Endometrial microvascular endothelial cells (primary cell): ENCODE results near the gene PQBP1. TPM values are rescaled to one million over a fixed set of nuclear protein-coding genes. Genes with fewer than 3 reads are reported as not detected.
"Not testable (repeated sequence)": the region's sequence is repeated elsewhere in the genome, so short reads cannot be mapped to it uniquely, and the experiment has no call there.

Source experiments
- in situ Hi-C: cut with HindIII; loops from 2 replicates; pipeline ENCODE4 v1.10.0; 2017; ENCODE audit warnings: low sequenced_read_pairs, low pct_unique_long_range_greater_than_20kb; ENCODE audit errors: inconsistent ontology term
- total RNA-seq: library from RNA; depleted of rRNA; stranded (reverse); fragments of >200 nt; gene quantifications from one replicate; pipeline ENCODE4 v1.2.3, GENCODE V29; 2015; ENCODE audit errors: inconsistent ontology term

Gene PQBP1
- 68.3 TPM for total RNA-seq

DNA sequence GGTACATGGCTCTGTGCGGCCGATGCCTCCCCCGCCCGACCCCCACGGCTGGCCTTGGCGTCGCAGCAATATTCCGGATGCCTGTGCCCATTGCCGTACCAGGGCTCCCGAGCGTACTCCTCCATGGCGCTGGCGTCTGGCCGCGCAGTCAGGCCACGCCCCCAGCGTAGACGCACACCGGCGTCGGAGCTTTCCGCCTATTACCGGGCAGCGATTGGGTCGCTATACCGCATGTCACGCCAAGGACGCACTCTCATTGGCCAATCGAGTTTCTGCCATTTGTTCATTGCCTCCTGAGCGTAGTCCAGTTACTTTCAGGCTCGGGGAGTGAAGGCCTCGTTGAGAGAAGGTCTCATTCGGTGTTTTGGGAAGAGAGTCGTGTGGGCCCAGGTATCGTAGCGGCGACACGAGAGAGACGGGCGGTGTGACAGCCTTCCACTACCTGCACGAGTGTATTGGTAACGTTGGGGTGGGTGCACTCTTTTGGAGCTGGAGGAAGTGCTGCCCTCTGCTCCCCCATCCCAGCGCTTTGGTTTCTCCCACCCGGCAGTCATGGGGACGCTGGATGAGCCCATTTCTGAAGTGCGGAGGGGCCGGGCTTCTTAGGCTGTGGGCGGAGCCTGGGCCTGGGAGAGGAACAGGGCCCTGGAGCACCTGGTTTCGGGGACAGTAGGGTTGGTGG, at the start of gene PQBP1, which contains the start of gene TIMM17B:
Gene PQBP1 (plus strand): TSS at position 306 of the 682 bp plus-strand sequence. CDS start 580 bp downstream, outside the sequence.
Gene TIMM17B (minus strand): TSS at position 144 of the 682 bp plus-strand sequence. CDS start 19 bp downstream, at position 125.
- in situ Hi-C loops, result no loop called here

- in situ Hi-C loops, result no loop called here
Observed at GRCh38 chrX:48848847-48849246, 48.9 kb upstream of the PQBP1 start.

- in situ Hi-C loops, result no loop called here
Observed at GRCh38 chrX:48852857-48853256, 44.9 kb upstream of the PQBP1 start.

- in situ Hi-C loops, result not testable (repeated sequence)
Observed at GRCh38 chrX:48853494-48853893, 44.2 kb upstream of the PQBP1 start.

DNA sequence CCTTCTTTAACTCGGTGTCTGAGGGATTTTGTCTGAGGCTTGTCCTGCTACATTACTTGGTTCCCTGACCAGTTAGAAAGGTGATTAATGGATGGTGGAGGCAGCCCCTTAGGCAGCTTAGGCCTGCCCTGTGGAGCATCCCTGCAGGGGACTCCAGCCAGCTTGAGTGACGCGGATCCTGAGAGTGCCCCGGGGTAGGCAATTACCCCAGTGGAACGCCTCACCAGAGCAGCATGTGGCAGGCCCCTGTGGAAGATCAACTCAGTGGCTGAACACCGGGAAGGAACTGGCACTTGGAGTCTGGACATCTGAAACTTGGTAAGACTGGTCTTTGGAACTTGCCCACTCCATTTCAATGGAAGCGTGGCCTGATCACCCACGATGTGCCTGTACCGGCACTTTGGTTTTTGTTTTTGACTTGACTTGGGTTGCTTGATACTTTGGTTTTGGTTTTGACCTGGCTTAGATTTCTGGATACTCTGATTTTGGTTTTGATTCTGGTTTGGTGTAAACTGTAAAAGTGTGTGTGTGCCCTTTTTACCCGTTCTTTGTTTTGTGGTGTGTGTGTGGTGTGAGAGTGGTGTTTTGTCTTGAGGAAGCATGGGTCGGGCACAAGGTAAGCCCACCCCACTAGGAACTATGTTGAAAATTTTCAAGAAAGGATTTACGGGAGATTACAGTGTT, 43.5 kb upstream of the PQBP1 start:
- in situ Hi-C loops, result not testable (repeated sequence)

- in situ Hi-C loops, result no loop called here
Observed at GRCh38 chrX:48854898-48855297, 42.8 kb upstream of the PQBP1 start.

- in situ Hi-C loops, result no loop called here
Observed at GRCh38 chrX:48864210-48864609, 33.5 kb upstream of the PQBP1 start.

- in situ Hi-C loops, result not testable (repeated sequence)
Observed at GRCh38 chrX:48872017-48872416, 25.7 kb upstream of the PQBP1 start.

DNA sequence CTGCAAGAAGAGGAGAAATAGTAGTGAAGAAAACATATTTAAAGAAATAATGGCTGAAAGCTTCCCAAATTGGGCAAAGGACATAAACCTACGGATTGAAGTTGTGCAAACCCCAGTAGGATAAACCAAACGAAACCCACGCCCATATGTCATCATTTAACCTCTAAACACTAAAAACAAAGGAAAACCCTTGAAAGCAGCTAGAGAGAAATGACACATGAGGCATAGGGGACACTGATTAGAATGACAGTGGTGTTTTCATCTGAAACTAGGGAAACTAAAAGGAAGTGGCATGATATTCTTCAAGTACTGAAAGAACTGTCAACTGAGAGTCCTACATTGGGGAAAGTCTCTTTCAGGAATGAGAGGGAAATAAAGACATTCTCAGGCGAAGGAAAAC, 20.8 kb upstream of the PQBP1 start:
- in situ Hi-C loops, result not testable (repeated sequence)

DNA sequence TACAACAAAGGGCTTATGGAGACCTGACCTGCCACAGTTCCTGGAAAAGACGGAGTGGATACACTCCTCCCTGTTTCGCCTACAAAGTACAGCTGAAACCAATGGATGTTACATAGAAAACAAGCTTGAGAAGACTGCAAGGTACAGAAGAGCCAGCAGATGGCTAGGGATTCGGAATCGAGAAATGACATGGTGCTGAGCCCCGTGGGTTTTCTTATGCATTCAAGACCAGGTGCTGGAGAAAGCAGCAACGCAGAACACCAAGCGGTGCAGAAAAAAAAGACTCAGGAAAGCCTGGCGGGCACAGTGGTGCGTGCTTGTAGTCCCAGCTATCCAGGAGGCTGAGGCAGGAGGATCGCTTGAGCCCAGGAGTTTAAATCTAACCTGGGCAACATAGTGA, 14.0 kb upstream of the PQBP1 start:
- in situ Hi-C loops, result no loop called here

DNA sequence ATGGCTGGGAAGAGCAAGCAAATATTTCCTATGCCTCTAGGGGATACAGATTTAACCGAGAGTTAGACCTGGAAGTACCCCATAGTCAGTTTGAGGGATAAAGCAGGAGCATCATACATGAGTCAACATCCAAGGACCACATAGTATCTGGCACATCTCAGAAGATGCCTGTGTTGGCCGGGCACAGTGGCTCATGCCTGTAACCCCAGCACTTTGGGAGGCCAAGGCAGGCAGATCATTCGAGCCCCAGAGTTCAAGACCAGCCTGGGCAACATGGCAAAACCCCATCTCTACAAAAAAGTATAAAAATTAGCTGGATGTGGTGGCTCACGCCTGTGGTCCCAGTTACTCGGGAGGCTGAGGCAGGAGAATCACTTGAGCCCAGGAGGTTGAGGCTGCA, 11.1 kb upstream of the PQBP1 start:
- in situ Hi-C loops, result not testable (repeated sequence)

DNA sequence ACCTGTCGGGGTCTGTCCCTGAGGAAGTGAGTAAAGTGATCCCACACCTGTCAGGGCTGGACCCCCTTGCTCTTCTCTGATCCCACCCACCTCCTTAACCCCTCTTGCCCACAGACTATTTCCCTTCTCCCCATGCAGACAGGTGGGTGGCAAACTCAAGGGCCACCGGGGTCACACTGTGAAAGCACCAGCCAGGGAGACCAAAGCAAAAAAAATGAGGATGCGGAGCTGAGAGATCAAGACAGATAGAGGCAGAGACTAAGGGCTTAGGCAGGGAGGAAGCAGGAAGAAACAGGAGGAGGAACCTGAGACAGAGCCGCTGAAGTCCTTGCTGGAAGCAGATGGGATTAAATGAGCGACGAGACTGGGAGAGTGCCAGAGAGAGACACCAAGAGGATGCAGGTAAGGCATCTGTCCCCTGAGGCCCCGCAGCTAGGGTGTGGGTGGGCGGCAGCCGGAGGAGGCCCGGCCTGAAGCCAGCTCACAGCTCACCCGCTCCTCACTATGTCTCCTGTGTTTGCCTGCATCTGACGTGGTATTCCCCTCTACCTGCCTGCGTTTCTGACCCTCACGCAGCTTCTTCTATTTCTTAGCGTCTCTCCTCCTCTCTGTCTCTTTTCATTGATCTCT, 7.3 kb upstream of the PQBP1 start:
- in situ Hi-C loops, result no loop called here

GRCh38 chrX:48890934-48891401, 6.8 kb upstream of the PQBP1 start:
- in situ Hi-C loops, result no loop called here

- in situ Hi-C loops, result no loop called here
Observed at GRCh38 chrX:48891402-48892288, 6.1 kb upstream of the PQBP1 start.

- in situ Hi-C loops, result no loop called here
Observed at GRCh38 chrX:48892896-48893295, 4.8 kb upstream of the PQBP1 start.

DNA sequence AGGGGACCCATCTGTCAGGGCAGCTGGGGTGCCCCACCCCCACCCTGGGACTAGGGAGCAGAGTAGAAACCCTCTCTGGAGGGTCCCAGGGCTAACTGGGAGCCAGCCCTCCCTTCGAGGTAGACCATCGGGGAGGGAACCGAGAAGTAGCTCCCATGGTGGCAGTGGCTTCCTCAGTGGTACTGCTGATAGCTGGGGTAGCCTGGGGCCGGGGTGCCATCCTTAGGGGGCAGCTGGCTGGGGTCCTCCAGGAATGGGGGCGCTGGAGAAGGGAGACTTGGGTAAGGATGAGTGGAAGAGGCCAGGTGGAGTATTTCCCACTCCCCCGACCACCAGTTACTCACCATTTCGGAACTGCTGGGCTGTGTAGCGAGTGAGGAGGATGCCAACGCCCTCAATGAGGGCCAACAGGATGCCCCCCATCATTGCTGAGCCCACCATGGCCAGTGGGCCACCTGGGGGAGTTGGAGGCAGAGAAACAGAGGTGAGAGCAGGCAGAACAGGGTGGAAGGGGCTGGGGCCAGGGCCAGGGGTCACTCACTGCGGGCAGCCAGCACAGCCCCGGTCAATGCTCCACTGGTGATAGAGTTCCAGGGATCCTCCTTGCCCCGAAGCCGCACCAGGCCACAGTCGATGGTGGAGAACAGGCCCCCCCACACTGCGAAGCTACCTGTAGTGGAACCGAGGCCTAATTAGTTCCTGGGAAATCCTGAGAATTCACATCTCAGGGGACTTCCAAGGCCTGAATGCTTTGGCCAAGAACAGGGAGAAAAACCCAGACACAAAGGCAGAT, 4.0 kb upstream of the PQBP1 start:
- in situ Hi-C loops, result no loop called here

- in situ Hi-C loops, result no loop called here
Observed at GRCh38 chrX:48894891-48895290, 2.8 kb upstream of the PQBP1 start.

- in situ Hi-C loops, result no loop called here
Observed at GRCh38 chrX:48896611-48897011, 1.1 kb upstream of the PQBP1 start.
